ENCODE measurements around the gene AMZ1.

DNA sequence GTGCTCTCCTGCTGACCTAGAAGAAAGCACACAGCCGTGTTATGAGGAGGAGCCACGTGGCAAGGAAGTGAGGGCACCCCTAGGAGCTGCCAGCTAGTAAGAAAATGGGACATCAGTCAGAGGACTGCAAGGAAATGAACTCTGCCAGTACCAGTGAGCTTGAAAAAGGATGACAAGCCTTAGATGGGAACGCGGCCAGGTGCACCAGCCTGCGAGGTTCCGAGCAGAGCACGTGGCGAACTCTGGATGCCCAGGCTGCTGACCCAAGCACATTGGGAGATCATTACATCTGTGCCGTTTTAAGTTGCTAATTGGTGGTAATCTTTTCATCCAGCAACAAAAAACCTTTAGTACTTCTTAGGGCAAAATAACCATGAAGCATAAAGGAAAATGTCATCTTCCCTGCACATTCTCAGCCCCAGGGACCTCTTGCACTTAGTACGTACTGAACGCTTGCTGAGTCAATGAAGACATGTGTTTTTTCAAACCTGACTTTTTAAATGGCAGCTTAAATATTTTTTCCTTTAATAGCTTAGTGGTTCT, 69.4 kb downstream of the AMZ1 start:
- TF ChIP-seq, protein P1, sequence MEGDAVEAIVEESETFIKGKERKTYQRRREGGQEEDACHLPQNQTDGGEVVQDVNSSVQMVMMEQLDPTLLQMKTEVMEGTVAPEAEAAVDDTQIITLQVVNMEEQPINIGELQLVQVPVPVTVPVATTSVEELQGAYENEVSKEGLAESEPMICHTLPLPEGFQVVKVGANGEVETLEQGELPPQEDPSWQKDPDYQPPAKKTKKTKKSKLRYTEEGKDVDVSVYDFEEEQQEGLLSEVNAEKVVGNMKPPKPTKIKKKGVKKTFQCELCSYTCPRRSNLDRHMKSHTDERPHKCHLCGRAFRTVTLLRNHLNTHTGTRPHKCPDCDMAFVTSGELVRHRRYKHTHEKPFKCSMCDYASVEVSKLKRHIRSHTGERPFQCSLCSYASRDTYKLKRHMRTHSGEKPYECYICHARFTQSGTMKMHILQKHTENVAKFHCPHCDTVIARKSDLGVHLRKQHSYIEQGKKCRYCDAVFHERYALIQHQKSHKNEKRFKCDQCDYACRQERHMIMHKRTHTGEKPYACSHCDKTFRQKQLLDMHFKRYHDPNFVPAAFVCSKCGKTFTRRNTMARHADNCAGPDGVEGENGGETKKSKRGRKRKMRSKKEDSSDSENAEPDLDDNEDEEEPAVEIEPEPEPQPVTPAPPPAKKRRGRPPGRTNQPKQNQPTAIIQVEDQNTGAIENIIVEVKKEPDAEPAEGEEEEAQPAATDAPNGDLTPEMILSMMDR (IDR thresholded peaks at IDR 0.05), result no peak
- TF ChIP-seq POLR2A (IDR thresholded peaks at IDR 0.05; ENCODE audit: low read depth), result no peak
